ENCODE data around the gene ARTN.

ARTN gene

DNA sequence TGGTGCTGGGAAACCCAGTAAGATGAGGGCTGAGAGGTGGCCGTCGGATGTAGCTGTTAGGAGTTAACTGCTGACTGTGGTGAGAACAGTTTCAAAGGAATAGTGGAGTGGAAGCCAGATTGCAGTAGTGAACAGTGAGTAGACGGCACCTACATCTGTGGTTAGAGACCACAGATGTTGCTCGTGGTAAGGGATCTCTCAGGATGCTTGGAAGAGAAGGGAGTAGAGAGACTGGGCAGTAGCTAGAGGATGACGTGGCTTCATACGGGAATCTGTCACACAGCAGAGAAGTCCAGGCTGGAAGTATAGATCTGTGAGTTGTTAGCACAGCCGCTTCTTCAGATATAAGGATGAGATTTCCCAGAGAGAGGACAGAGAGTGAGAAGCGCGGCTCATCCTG is 7.8 kb upstream of the ARTN start:
- no peak for DNase-seq

DNA sequence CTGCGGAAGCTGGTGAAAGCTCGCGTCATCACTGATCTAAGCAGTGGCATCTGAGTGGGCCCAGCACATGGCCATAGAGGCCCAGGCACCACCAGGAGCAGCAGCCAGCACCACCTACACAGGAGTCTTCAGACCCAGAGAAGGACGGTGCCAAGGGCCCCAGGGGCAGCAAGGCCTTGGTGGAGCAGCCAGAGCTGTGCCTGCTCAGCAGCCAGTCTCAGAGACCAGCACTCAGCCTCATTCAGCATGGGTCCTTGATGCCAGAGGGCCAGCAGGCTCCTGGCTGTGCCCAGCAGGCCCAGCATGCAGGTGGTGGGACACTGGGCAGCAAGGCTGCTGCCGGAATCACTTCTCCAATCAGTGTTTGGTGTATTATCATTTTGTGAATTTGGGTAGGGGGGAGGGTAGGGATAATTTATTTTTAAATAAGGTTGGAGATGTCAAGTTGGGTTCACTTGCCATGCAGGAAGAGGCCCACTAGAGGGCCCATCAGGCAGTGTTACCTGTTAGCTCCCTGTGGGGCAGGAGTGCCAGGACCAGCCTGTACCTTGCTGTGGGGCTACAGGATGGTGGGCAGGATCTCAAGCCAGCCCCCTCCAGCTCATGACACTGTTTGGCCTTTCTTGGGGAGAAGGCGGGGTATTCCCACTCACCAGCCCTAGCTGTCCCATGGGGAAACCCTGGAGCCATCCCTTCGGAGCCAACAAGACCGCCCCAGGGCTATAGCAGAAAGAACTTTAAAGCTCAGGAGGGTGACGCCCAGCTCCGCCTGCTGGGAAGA is 3.2 kb upstream of the ARTN start:
- DNase-seq = no peak

GRCh38 chr1:43930949-43931275 is 2.7 kb upstream of the ARTN start:
- DNase-seq = no peak

DNA sequence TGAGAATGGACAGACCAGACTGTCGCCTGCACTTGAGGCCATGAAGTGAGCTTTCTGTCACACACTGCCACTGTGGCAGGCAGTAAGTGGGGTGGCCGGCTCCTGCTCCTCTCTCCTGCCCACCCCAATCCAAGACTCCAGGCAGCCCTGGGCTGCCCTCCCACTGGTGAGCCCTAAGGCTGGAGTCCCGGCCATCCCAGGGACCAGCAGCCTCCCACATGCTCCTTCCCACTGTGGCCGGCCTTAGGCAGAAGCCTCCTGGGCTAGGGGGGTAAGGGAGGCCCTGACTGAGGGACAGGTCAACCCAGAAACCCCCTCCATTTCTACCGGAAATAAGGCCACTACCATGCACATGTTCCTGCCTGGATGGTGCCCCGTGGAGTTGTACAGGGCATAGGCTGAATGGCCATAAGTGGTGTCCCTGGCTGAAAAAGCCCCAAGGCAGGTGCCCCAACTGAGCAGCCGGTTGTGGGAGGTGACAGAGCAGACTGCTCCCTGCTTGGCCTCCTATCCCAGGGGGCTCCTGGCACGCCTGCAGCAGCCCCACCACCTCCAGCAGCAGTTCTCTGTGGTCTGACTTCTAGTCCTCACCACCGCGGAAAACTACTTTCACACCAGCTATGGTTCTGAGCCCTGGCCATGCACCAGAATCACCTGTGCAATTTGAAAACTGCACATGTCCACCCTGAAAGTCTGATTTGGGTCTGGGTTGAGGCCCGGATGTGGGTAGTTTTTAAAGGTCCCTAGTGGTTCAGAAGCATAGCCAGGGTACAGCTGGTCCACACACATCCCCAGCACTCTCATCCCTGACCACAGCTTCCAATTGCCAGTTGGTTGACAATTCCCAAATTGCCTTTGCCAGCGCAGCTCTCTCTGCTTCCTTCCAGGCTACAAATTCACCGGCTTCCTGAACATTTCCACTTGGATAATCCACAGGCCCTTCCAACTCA is 1.6 kb upstream of the ARTN start:
- no peak for DNase-seq

- DNase-seq = no peak
These were observed 715 bp upstream of the ARTN start for GRCh38 chr1:43932786-43933385.

GRCh38 chr1:43934101-43934985 is 742 bp downstream of the ARTN start:
- peak; percentile 50 for DNase-seq

DNA sequence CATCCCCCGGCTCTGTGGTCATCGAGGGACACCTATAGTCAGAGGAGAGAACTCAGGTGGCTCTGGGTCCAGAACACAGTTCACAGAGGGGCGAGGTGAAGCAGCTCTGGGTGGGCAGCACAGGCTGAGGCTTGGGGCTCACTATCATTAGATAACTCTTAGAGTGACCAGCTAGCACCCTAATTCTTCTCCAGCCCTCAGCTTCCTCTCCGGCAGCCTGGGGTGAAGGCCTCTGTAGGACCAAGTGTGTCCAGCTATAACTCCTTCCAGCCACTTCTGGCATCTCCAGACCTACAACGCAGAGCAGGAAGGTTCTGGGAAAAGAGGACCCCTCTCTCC is 1.4 kb downstream of the ARTN start:
- DNase-seq = no peak

DNA sequence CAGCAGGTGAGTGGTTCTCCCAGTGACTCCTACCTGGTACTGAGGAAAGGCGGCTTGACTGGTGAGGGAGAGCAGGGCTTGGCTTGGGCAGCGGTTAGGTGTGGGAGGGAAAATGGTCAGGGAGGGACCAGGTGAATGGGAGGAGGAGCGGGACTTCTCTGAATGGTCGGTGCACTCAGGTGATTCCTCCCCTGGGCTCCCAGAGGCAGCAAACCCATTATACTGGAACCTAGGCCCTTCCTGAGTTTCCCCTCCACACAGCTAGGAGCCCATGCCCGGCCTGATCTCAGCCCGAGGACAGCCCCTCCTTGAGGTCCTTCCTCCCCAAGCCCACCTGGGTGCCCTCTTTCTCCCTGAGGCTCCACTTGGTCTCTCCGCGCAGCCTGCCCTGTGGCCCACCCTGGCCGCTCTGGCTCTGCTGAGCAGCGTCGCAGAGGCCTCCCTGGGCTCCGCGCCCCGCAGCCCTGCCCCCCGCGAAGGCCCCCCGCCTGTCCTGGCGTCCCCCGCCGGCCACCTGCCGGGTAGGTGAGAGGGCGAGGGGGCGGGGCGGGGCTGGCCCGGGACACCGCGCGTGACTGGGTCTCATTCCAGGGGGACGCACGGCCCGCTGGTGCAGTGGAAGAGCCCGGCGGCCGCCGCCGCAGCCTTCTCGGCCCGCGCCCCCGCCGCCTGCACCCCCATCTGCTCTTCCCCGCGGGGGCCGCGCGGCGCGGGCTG is 2.3 kb downstream of the ARTN start:
- no peak for DNase-seq

- DNase-seq = no peak
These were observed 3.0 kb downstream of the ARTN start for GRCh38 chr1:43936431-43937151.

DNA sequence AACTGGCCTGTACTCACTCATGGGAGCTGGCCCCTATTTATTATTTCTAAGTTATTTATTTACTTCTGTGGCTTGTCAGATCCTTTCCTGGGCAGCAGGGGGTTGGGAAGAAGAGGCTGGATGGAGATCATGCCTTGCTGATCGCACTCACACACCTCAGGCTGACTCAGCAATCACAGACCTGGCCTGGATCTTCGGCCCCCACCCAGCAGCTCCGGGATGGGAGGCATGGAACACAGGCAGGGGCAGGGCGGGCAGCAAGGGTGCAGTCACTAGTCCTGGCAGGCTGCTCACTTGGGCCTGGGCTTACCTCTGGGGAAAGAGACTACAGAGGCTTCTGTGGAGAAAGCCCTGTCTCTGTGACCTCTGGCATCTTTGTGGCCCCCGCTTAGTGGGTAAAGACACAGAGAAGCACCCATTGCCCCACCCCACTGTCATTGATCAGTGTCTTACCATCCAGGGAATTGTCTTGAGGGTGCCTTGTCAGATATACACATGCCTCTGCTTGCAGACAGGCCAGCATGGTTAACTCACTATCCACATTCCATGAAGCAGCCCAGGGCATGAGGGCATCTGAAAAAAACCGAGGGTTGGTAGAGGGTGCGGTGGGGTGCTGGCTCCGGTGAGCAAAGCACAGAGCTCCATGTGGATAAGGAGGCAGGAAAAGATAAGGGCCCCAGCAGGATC is 3.7 kb downstream of the ARTN start:
- DNase-seq = no peak

DNA sequence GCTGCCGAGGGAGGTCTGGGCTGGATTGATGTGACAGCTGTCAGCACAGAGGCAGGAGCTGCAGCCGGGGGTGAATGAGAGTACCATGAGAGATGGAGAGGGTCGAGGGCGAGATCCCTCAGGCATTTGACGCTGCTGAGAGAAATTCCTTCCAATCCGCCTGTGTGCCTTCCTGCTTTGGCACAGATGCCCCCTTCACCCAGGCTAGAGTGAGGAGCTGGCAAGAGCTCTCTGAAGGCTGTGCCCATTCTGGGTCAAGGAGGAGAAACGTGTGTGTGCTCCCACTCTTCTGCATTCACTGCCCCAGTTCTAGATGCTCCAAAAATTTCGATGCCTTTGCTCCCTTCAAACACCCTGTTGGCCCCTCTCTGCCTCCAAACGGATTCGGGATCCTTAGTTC is 4.8 kb downstream of the ARTN start:
- DNase-seq = no peak

- no peak for DNase-seq
These were observed 5.4 kb downstream of the ARTN start for GRCh38 chr1:43938892-43939587.

DNA sequence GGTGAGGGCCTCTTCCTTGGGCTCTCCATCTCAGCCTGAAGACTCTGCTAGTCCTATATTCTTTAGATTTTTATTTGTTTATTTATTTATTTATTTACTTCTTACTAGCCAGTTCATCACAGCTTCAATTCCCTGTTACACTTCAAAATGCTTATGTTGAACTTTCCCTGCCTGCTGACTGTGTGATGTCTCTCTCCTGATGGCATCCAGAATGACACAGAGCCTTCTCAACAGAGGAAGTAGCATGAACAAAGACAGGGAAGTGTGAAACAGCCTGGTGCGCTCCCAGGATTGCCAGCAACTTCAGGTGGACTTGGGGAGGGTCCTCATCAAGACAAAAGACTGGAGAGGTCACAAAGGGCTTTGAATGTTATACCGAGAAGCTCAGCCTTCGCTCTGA is 8.8 kb downstream of the ARTN start:
- no peak for DNase-seq

GRCh38 chr1:43944860-43945259 is 11.3 kb downstream of the ARTN start:
- DNase-seq = no peak

DNA sequence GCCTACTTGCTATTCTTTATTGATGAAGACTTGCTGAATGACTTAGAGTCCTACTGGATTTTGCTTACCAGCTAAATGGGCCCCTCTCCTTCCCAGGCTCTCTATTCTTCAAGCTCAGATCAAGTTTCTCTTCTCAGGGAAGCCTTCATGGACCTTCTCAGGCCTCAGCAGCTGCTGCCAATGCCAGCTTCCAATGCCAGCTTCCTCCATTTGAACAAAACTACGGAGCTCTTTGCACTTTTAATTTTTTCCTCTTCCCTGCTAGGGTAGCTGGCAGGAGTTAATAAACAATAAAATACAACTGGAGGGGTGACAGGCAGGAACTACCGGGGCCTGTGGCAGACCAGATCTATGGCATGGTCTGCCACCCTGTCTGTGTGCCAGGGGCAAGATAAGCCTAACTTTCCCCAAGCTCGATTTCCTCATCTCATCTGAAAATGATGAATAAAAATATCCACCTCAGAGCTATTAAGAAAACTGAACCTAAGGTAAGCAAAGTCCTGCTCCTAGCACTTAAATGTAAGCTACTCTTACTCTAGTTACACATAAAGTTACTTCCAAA is 12.2 kb downstream of the ARTN start:
- no peak for DNase-seq

GRCh38 chr1:43946236-43947060 is 12.8 kb downstream of the ARTN start, which contains the start of gene IPO13:
Gene IPO13, plus strand, starts transcription at chr1:43946950. Its CDS starts 651 bp downstream, at chr1:43947601.
- peak; percentile 93 for DNase-seq

DNA sequence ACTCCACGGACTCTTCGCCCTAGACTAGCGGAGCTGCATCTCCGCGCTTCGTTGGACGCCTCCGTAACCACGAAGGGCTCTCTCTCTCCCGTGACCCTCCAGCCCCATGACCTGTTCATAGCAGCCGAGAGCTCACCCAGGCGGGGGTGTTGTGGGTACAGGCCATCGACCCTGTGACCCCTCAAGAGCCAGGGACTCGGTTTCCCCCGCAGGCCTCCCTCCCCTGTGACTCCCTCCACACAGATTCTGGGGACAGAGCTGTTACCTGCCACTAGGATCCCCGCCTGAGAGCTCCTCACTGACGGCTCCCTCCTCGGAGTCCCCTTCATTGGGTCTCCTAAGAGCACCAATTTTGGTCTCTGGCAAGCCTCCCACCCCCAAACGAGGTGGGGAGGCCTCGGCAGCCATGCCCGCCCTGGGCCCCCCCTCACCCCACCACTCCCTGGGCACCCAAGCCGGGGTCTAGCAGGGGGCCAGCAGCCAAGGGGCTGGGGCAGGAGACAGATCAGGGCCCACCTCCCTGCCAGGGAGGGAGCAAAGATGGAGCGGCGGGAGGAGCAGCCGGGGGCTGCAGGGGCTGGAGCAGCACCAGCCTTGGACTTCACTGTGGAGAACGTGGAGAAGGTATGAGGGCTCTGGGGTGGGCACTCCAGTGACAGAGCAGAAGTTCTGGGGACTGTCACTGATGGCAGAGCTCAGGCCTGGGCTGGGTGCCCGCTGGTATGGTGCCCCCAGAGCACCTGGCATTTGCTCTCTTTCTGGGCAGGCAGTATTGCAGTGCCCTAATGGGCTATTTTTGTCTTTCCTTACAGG is 13.7 kb downstream of the ARTN start:
- DNase-seq = no peak

DNA sequence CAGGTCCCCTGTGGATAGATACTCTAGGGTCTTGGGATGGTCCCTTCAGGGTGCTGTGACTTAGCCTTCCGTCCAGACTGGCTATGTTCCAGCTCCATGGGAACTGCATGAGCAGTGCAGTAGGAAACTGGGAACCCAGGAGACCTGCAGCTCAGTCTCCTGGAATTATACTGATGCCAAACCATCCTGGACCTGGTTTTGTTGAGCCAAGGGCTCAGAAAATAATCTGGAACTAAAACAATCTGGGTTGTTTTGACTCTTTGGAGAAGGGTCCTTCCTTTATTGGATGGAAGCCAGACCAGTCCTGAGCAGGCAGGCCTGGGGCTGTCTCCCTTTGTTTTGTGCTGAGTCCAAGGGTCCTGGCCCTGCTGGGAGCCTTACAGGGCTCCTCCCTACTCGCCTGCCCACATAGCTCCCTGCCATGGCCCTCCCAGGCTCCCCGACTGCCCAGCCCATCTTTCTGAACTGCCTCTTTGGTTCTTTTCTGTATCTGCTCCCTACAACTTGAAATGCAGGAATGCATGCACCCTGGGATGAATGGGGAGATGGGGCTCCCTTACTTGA is 14.4 kb downstream of the ARTN start:
- DNase-seq = no peak

All from stimulated activated CD4-positive, alpha-beta T cell treated with anti-CD3 and anti-CD28 coated beads, Interleukin-12 subunit alpha, Interleukin-12 subunit beta, amount 100 ng/mL, for 4 hours (primary cell).